ENCODE results near the gene MICB. TPM values are rescaled to one million over a fixed set of nuclear protein-coding genes. Genes with fewer than 3 reads are reported as not detected.

Gene MICB
- total RNA-seq, 6 experiments from 2014 or later: 16.0 to 26.0 (median 22.6) TPM

- Mint-ChIP-seq H3K4me3 (peak within 1 kb of the TSS; percentile 88), H3K36me3 (ENCODE audit: low read depth) (peaks cover 36% of the 10 kb centered on the region), H3K27me3 (ENCODE audit: insufficient read depth) (peaks cover 4% of the 10 kb centered on the region), H3K4me1 (ENCODE audit: low read depth) (peaks cover 51% of the 10 kb centered on the region), H3K27ac (peak within 1 kb of the TSS; percentile 98), H3K9me3 (no peaks in the 10 kb centered on the region)
- TF ChIP-seq, protein P1, sequence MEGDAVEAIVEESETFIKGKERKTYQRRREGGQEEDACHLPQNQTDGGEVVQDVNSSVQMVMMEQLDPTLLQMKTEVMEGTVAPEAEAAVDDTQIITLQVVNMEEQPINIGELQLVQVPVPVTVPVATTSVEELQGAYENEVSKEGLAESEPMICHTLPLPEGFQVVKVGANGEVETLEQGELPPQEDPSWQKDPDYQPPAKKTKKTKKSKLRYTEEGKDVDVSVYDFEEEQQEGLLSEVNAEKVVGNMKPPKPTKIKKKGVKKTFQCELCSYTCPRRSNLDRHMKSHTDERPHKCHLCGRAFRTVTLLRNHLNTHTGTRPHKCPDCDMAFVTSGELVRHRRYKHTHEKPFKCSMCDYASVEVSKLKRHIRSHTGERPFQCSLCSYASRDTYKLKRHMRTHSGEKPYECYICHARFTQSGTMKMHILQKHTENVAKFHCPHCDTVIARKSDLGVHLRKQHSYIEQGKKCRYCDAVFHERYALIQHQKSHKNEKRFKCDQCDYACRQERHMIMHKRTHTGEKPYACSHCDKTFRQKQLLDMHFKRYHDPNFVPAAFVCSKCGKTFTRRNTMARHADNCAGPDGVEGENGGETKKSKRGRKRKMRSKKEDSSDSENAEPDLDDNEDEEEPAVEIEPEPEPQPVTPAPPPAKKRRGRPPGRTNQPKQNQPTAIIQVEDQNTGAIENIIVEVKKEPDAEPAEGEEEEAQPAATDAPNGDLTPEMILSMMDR (IDR thresholded peaks at IDR 0.05): no peak
- DNase-seq: peak; percentile 95
These were observed 43.9 kb downstream of the MICB start, which contains the start of gene DDX39B for GRCh38 chr6:31541658-31542521. Gene DDX39B (minus strand): TSS chr6:31542003. CDS start chr6:31540532, 1,471 bp downstream.

DNA sequence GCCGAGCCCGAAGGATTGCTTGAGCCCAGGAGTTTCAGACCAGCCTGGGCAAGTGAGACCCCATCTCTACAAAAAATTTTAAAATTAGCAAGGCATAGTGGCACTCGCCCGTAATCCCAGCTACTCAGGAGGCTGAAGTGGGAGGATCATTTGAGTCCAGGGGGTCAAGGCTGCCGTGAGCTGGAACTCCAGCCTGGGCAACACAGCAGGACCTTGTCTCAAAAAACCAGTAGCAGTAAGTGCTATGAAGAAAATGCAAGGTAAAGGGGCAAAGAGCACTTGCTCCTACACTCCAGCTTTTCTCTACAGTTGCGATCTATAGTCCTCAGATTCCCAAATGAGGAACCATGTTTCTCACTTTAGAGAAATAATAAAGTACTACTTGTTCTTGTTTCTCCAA, 45.7 kb downstream of the MICB start:
- H3K4me1 Mint-ChIP-seq (ENCODE audit: low read depth): peaks cover 63% of the 10 kb centered on the region
- no peak overlapping the region for H3K27ac Mint-ChIP-seq
- peaks cover 34% of the 10 kb centered on the region for H3K36me3 Mint-ChIP-seq (ENCODE audit: low read depth)

GRCh38 chr6:31544676-31545075, 46.7 kb downstream of the MICB start:
- peaks cover 4% of the 10 kb centered on the region for H3K27me3 Mint-ChIP-seq (ENCODE audit: insufficient read depth)
- H3K4me1 Mint-ChIP-seq (ENCODE audit: low read depth): peaks cover 59% of the 10 kb centered on the region
- no peak overlapping the region; the same call in 1 of the 2 replicates for H3K4me3 Mint-ChIP-seq
- TF ChIP-seq, protein P1 (IDR thresholded peaks at IDR 0.05): no peak
- H3K27ac Mint-ChIP-seq: no peak overlapping the region
- H3K36me3 Mint-ChIP-seq (ENCODE audit: low read depth): peaks cover 34% of the 10 kb centered on the region
- no peaks in the 10 kb centered on the region for H3K9me3 Mint-ChIP-seq
- DNase-seq: no peak

More for the DNA sequence above, 45.7 kb downstream of the MICB start:
- no peak for DNase-seq
- H3K27me3 Mint-ChIP-seq (ENCODE audit: insufficient read depth): peaks cover 4% of the 10 kb centered on the region
- no peaks in the 10 kb centered on the region for H3K9me3 Mint-ChIP-seq
- H3K4me3 Mint-ChIP-seq: no peak overlapping the region
- TF ChIP-seq, protein P1 (IDR thresholded peaks at IDR 0.05): no peak

- no peak overlapping the region; the same call in 1 of the 2 replicates for H3K27ac Mint-ChIP-seq
These were observed 47.3 kb downstream of the MICB start for GRCh38 chr6:31545291-31545690.

GRCh38 chr6:31546339-31546957, 48.5 kb downstream of the MICB start, which contains the start of gene ATP6V1G2:
Gene ATP6V1G2 (minus strand): TSS chr6:31546608. CDS start chr6:31546559, 49 bp downstream.
- Mint-ChIP-seq H3K9me3 (no peaks in the 10 kb centered on the region), H3K4me3 (peak within 1 kb of the TSS; percentile 91), H3K4me1 (ENCODE audit: low read depth) (peaks cover 50% of the 10 kb centered on the region), H3K27me3 (ENCODE audit: insufficient read depth) (peaks cover under 1% of the 10 kb centered on the region; the same call in 1 of the 2 replicates), H3K27ac (peak within 1 kb of the TSS; percentile 91), H3K36me3 (ENCODE audit: low read depth) (peaks cover 17% of the 10 kb centered on the region)
- TF ChIP-seq, protein P1 (IDR thresholded peaks at IDR 0.05): peak; percentile 93
- peak; percentile 92 for DNase-seq

More at GRCh38 chr6:31545291-31545690, 47.3 kb downstream of the MICB start:
- Mint-ChIP-seq H3K27me3 (ENCODE audit: insufficient read depth) (no peaks in the 10 kb centered on the region; the same call in 1 of the 2 replicates), H3K36me3 (ENCODE audit: low read depth) (peaks cover 28% of the 10 kb centered on the region), H3K4me3 (peak overlapping the region; percentile 91; the same call in 1 of the 2 replicates), H3K4me1 (ENCODE audit: low read depth) (peaks cover 53% of the 10 kb centered on the region), H3K9me3 (no peaks in the 10 kb centered on the region)
- TF ChIP-seq, protein P1 (IDR thresholded peaks at IDR 0.05): no peak
- DNase-seq: no peak
